ENCODE data around the gene S100A6. TPM values are rescaled to one million over a fixed set of nuclear protein-coding genes. Genes with fewer than 3 reads are reported as not detected.
"Not testable (repeated sequence)": the region's sequence is repeated elsewhere in the genome, so short reads cannot be mapped to it uniquely, and the experiment has no call there.

S100A6 gene
- total and polyA plus RNA-seq, 2 donors (not counting 1 experiment from before 2014, with no cell fraction given): 1,280 to 4,042 TPM

DNA sequence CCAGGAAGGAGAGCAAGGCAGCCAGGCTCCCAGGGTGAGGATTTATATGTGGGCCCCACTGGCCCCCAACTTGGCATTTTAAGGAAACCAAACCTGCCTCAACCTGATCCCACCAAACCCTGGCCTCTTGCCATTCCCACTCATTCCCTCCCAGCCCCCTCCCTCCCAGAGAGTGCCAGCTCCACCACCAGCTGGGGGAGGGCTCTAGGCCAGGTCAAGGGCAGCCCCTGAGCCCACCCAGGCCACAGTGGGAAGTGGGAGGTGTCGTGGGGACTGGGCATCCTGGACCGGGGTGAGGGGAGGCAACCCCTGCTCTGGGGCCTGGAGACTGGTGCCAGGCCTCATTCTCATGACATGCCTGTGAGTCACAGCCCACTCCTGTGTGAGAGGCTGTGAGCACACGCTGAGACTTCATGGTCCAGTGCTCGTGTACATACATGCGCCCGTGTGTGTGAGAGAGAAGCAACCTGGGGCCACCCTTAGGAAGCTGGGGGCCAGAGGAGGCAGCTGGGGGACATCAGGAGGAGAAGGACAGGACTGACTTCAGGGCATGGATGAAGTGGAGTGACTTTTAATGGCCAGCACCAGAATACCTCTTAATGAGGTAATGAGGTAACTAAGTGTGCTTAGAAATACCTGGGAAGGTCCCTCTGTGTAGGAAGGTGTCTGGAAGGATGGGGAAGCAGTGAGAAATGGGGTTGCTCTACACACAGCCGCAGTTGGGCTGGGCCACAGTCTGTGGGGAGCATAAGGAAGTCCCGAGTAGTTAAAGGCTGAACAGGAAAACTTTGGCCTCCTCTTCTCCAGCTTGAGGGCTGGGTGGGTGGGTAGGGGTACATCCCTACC is 30.0 kb upstream of the S100A6 start, which contains the start of gene S100A2:
TSS of gene S100A2 (minus strand) at position 316 of the 846 bp plus-strand sequence. CDS start 1,967 bp downstream, outside the sequence.
- peak within 1 kb of the TSS; percentile 76 for H3K9ac ChIP-seq (ENCODE audit: insufficient read depth, low read length)
- TF ChIP-seq EZH2 (IDR thresholded peaks at IDR 0.05; ENCODE audit: low read length, missing control alignments) (no peak), CTCF (conservative IDR thresholded peaks at IDR 0.05 in 1 of 2, IDR thresholded peaks at IDR 0.05 in 1 of 2; ENCODE audit: low read depth in 1 of 2, low read length in 2 of 2) (no peak)
- no peaks in the 10 kb centered on the region for H3K36me3 ChIP-seq (ENCODE audit: control insufficient read depth, insufficient read depth, low read length)
- peak within 1 kb of the TSS in 1 of 4 experiments; percentile 9 for H3K4me3 ChIP-seq (replicated peaks in 1 of 4; ENCODE audit: control extremely low read depth in 1 of 4, insufficient read depth in 1 of 4, low read depth in 3 of 4, low read length in 4 of 4)
- no peaks in the 10 kb centered on the region for H3K9me3 ChIP-seq (ENCODE audit: control insufficient read depth, insufficient read depth, low read depth, low read length)
- H3K4me1 ChIP-seq (ENCODE audit: control insufficient read depth, extremely low read depth, insufficient read depth, low read length): peaks cover 30% of the 10 kb centered on the region
- H3K79me2 ChIP-seq (ENCODE audit: control insufficient read depth, insufficient read depth, low read length): no peaks in the 10 kb centered on the region
- DNase-seq (ENCODE audit: low read depth in 2 of 2): peak; percentile 91 to 96
- H3K27me3 ChIP-seq (ENCODE audit: control insufficient read depth, insufficient read depth, low read length): no peaks in the 10 kb centered on the region
- no peak within 1 kb of the TSS for H2AFZ ChIP-seq (ENCODE audit: low read length)
- H4K20me1 ChIP-seq (ENCODE audit: control insufficient read depth, extremely low read depth, insufficient read depth, low read length): no peaks in the 10 kb centered on the region
- H3K4me2 ChIP-seq (ENCODE audit: extremely low read depth, insufficient read depth, low read length): peak within 1 kb of the TSS; percentile 92
- peak within 1 kb of the TSS; percentile 100 for H3K27ac ChIP-seq (ENCODE audit: insufficient read depth, low read length)

GRCh38 chr1:153563991-153564390 is 28.2 kb upstream of the S100A6 start:
- Histone ChIP-seq H2AFZ (ENCODE audit: low read length) (no peak overlapping the region), H3K9me3 (ENCODE audit: control insufficient read depth, insufficient read depth, low read depth, low read length) (no peaks in the 10 kb centered on the region), H3K9ac (ENCODE audit: insufficient read depth, low read length) (no peak overlapping the region), H3K27me3 (ENCODE audit: control insufficient read depth, insufficient read depth, low read length) (no peaks in the 10 kb centered on the region), H3K4me3 (replicated peaks in 1 of 4; ENCODE audit: control extremely low read depth in 1 of 4, insufficient read depth in 1 of 4, low read depth in 3 of 4, low read length in 4 of 4) (no peak overlapping the region), H4K20me1 (ENCODE audit: control insufficient read depth, extremely low read depth, insufficient read depth, low read length) (no peaks in the 10 kb centered on the region), H3K27ac (ENCODE audit: insufficient read depth, low read length) (no peak overlapping the region), H3K79me2 (ENCODE audit: control insufficient read depth, insufficient read depth, low read length) (no peaks in the 10 kb centered on the region), H3K4me2 (ENCODE audit: extremely low read depth, insufficient read depth, low read length) (no peak overlapping the region), H3K36me3 (ENCODE audit: control insufficient read depth, insufficient read depth, low read length) (no peaks in the 10 kb centered on the region), H3K4me1 (ENCODE audit: control insufficient read depth, extremely low read depth, insufficient read depth, low read length) (peaks cover 30% of the 10 kb centered on the region)
- DNase-seq (ENCODE audit: low read depth in 2 of 2): no peak
- no peak for TF ChIP-seq EZH2 (IDR thresholded peaks at IDR 0.05; ENCODE audit: low read length, missing control alignments)
- no peak for TF ChIP-seq CTCF (conservative IDR thresholded peaks at IDR 0.05 in 1 of 2, IDR thresholded peaks at IDR 0.05 in 1 of 2; ENCODE audit: low read depth in 1 of 2, low read length in 2 of 2)

GRCh38 chr1:153563483-153563901 is 27.7 kb upstream of the S100A6 start:
- Histone ChIP-seq H4K20me1 (ENCODE audit: control insufficient read depth, extremely low read depth, insufficient read depth, low read length) (no peaks in the 10 kb centered on the region), H3K9ac (ENCODE audit: insufficient read depth, low read length) (no peak overlapping the region), H3K79me2 (ENCODE audit: control insufficient read depth, insufficient read depth, low read length) (no peaks in the 10 kb centered on the region), H3K36me3 (ENCODE audit: control insufficient read depth, insufficient read depth, low read length) (no peaks in the 10 kb centered on the region), H3K9me3 (ENCODE audit: control insufficient read depth, insufficient read depth, low read depth, low read length) (no peaks in the 10 kb centered on the region), H2AFZ (ENCODE audit: low read length) (no peak overlapping the region), H3K4me2 (ENCODE audit: extremely low read depth, insufficient read depth, low read length) (no peak overlapping the region), H3K27ac (ENCODE audit: insufficient read depth, low read length) (no peak overlapping the region), H3K4me1 (ENCODE audit: control insufficient read depth, extremely low read depth, insufficient read depth, low read length) (peaks cover 28% of the 10 kb centered on the region), H3K27me3 (ENCODE audit: control insufficient read depth, insufficient read depth, low read length) (no peaks in the 10 kb centered on the region), H3K4me3 (replicated peaks in 1 of 4; ENCODE audit: control extremely low read depth in 1 of 4, insufficient read depth in 1 of 4, low read depth in 3 of 4, low read length in 4 of 4) (no peak overlapping the region)
- no peak for DNase-seq (ENCODE audit: low read depth in 2 of 2)
- no peak for TF ChIP-seq CTCF (conservative IDR thresholded peaks at IDR 0.05 in 1 of 2, IDR thresholded peaks at IDR 0.05 in 1 of 2; ENCODE audit: low read depth in 1 of 2, low read length in 2 of 2)
- TF ChIP-seq EZH2 (IDR thresholded peaks at IDR 0.05; ENCODE audit: low read length, missing control alignments): no peak

- H3K4me3 ChIP-seq (replicated peaks in 1 of 4; ENCODE audit: control extremely low read depth in 1 of 4, insufficient read depth in 1 of 4, low read depth in 3 of 4, low read length in 4 of 4); H3K9me3 ChIP-seq (ENCODE audit: control insufficient read depth, insufficient read depth, low read depth, low read length); H3K27me3 ChIP-seq (ENCODE audit: control insufficient read depth, insufficient read depth, low read length); H3K9ac ChIP-seq (ENCODE audit: insufficient read depth, low read length); H3K27ac ChIP-seq (ENCODE audit: insufficient read depth, low read length); DNase-seq (ENCODE audit: low read depth in 2 of 2); H2AFZ ChIP-seq (ENCODE audit: low read length); H3K4me2 ChIP-seq (ENCODE audit: extremely low read depth, insufficient read depth, low read length); H3K79me2 ChIP-seq (ENCODE audit: control insufficient read depth, insufficient read depth, low read length); H4K20me1 ChIP-seq (ENCODE audit: control insufficient read depth, extremely low read depth, insufficient read depth, low read length); H3K36me3 ChIP-seq (ENCODE audit: control insufficient read depth, insufficient read depth, low read length): not testable (repeated sequence)
- H3K4me1 ChIP-seq (ENCODE audit: control insufficient read depth, extremely low read depth, insufficient read depth, low read length): peaks cover 17% of the 10 kb centered on the region
Observed at GRCh38 chr1:153562021-153562420, 26.2 kb upstream of the S100A6 start.
